ENCODE data around the gene ADAM12.

- no peak for TF ChIP-seq CTCF (IDR thresholded peaks at IDR 0.05; ENCODE audit: low read depth, low read length)
- TF ChIP-seq EZH2phosphoT487 (IDR thresholded peaks at IDR 0.05; ENCODE audit: low read depth): no peak
Measured at GRCh38 chr10:126153711-126154628, 234.3 kb downstream of the ADAM12 start.

All from OCI-LY3 (cell line).